Mucosa of descending colon (tissue), 3 donors: Measurements from ENCODE around the gene PSD2. TPM values are rescaled to one million over a fixed set of nuclear protein-coding genes. Genes with fewer than 3 reads are reported as not detected.

Source experiments
- ATAC-seq: fragments of 200-7000 bp; cut with Tn5 transposase; one replicate; pipeline ENCODE4 v1.9.1; 2020; ENCODE audit warnings: mild to moderate bottlenecking, moderate library complexity
- DNase-seq, 3 donors: peaks; one replicate each; pipeline ENCODE4 v3.0.0-alpha.2; 2020
- H3K36me3 ChIP-seq: fragments of 200-600 bp; one replicate; pipeline ENCODE4 v1.8.0; 2021; ENCODE audit warnings: low read depth, mild to moderate bottlenecking
- H3K4me1 ChIP-seq: fragments of 200-600 bp; one replicate; pipeline ENCODE4 v1.8.0; 2021; ENCODE audit warnings: low read depth, mild to moderate bottlenecking
- H3K4me3 ChIP-seq: fragments of 200-600 bp; one replicate; pipeline ENCODE4 v1.8.0; 2021; ENCODE audit warnings: mild to moderate bottlenecking
- H3K9me3 ChIP-seq: fragments of 200-600 bp; one replicate; pipeline ENCODE4 v1.8.0; 2021; ENCODE audit warnings: mild to moderate bottlenecking
- intact Hi-C, 2 donors: fragments of 100-400 bp; cut with DNase I in 1 of 2; cut with micrococcal nuclease in 1 of 2; formaldehyde crosslinking; loops; one replicate each; pipeline versions ENCODE4 v1.11.0 to v1.11.1; 2022; cut with DNase I, micrococcal nuclease
- total RNA-seq, 3 donors: library from RNA; stranded (reverse); fragmentation: NEBNext Ultra II Directional in 2 of 3; extraction: Animal tissue kit (Norgen Biotek cat#: 25700) in 2 of 3; gene quantifications; one replicate each; pipeline versions ENCODE4 v1.2.1 to v1.2.4, GENCODE V29; 2021 to 2023
- TF ChIP-seq, protein P1 (sequence below): fragments of 200-600 bp; IDR thresholded peaks from one replicate; pipeline ENCODE4 v1.8.0; 2022; ENCODE audit warnings: antibody characterized with exemption, mild to moderate bottlenecking
- donor health status: DM: no; HTN: no; CAD: no; lungs with moderate emphysema.
- donor health status: DM: no; HTN: no; CAD: no.
- donor health status: DM: no; HTN: yes; CAD: no.

The PSD2 gene
- total RNA-seq, 3 donors from 2014 or later = 0.07 to 0.25 TPM; not detected in 1

DNA sequence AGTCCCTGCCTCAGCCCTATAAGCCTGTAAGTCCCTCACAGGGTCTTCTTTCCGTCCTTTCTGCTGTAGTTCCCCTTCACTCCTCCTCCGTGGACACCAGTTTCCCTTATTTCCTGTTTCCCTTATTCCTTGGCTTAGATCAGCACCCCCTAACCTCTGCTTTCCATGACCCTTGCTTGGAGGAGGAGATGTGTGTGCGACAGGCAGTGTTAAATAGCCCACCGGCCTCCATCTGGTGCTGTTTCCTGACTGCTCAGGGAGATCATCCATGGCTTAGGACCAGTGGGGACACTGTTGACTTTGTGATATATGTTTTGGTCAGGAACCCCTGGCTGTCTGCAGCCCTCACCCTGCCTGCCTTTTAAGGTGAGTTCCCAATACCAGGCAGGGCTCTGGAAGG, 34.1 kb upstream of the PSD2 start:
- H3K4me3 ChIP-seq = no peak overlapping the region
- TF ChIP-seq, protein P1, sequence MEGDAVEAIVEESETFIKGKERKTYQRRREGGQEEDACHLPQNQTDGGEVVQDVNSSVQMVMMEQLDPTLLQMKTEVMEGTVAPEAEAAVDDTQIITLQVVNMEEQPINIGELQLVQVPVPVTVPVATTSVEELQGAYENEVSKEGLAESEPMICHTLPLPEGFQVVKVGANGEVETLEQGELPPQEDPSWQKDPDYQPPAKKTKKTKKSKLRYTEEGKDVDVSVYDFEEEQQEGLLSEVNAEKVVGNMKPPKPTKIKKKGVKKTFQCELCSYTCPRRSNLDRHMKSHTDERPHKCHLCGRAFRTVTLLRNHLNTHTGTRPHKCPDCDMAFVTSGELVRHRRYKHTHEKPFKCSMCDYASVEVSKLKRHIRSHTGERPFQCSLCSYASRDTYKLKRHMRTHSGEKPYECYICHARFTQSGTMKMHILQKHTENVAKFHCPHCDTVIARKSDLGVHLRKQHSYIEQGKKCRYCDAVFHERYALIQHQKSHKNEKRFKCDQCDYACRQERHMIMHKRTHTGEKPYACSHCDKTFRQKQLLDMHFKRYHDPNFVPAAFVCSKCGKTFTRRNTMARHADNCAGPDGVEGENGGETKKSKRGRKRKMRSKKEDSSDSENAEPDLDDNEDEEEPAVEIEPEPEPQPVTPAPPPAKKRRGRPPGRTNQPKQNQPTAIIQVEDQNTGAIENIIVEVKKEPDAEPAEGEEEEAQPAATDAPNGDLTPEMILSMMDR = no peak
- no peak for ATAC-seq
- no peaks in the 10 kb centered on the region for H3K4me1 ChIP-seq
- no peaks in the 10 kb centered on the region for H3K36me3 ChIP-seq
- no peaks in the 10 kb centered on the region for H3K9me3 ChIP-seq
- no peak for DNase-seq
- intact Hi-C loops = loop anchor here in 1 of 2 donors (5.0 kb wide), 1 partner anchor 129 kb away; no protein-coding TSS in a partner anchor

GRCh38 chr5:139762615-139763170, 32.9 kb upstream of the PSD2 start:
- H3K36me3 ChIP-seq = no peaks in the 10 kb centered on the region
- TF ChIP-seq, protein P1 = no peak
- no peaks in the 10 kb centered on the region for H3K4me1 ChIP-seq
- no peak overlapping the region for H3K4me3 ChIP-seq
- DNase-seq = no peak
- intact Hi-C loops = loop anchor here in 1 of 2 donors (5.0 kb wide), 1 partner anchor 130 kb away; no protein-coding TSS in a partner anchor
- ATAC-seq = no peak
- no peaks in the 10 kb centered on the region for H3K9me3 ChIP-seq

DNA sequence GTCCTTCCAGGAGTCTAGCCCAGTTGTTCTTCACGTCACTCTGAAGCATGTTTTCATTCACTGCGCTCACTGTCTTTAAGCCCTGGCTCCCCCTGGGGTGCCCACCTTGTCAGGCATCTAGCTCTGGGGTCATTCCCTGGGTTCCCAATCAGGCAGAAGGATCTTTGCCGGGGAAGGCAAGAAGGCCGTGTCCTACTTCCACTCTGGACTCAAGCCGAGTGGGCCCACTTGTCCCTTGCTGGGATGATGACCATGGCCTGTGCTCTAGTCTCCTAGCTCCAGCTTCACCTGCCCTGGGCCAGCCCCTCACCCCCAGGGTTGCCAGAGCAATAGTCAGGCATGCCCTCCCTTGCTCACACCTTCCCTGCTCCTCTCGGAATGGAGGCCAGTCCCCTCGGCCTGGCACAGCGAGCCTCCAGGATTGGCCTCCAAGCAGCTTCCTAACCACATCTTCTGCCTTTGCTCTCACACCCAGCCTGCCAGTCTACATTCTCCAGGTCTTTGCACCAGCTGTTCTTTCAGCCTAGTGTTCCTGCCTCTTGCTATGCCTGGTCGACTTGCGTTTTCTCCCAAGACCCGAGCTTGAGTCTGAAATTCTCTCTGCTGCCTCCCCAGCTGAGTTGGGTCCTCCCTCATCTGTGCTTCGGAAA, 32.2 kb upstream of the PSD2 start:
- no peaks in the 10 kb centered on the region for H3K36me3 ChIP-seq
- no peaks in the 10 kb centered on the region for H3K4me1 ChIP-seq
- intact Hi-C loops = loop anchor here in 1 of 2 donors (5.0 kb wide), 1 partner anchor 131 kb away; no protein-coding TSS in a partner anchor
- DNase-seq (no peak), ATAC-seq (no peak)
- TF ChIP-seq, protein P1 = no peak
- H3K4me3 ChIP-seq = no peak overlapping the region
- no peaks in the 10 kb centered on the region for H3K9me3 ChIP-seq

DNA sequence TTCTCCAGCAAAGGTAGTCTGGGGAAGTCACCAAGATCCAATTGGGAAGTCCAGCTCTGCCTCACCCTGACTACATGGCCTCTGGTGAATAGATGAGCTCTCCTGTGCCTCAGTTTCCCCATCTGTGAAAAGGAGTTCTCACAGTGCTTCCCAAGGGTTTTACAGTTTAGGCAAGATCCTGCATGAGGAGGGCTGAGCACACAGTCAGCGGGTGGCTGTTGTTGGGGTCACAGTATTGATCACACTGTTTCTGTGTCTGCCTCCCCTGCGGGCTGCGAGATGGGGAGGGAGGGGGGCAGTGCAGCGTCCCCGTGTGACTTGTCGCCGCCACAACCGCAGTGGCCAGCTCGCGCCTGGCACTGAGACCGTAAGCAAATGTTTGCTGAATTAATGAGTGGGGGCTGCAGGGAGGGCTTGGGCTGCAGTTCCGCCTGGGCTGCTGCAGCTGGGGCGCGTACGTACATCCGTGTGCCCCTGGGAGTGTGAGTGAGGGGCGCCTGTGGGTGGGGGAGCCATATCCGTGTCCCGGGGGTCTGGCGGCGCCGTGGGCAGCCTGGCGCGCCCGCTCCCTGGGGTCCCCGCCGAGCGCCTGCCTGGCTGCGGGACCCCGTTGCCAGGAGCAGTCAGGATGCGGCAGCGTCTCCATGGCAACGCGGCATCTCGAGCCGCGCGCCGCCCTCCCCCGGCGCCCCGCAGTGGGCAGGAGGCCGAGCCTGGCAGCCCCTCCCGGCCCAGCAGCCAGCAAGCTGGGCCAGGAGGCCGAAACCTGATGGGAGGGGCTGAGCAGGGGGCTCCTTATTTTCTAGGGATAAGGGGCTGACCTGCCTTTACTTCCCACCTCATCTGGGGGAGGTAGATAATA, 31.4 kb upstream of the PSD2 start:
- no peaks in the 10 kb centered on the region for H3K4me1 ChIP-seq
- intact Hi-C loops = loop anchor here (2.0 to 5.0 kb wide), 2 partner anchors 131 to 132 kb away; no protein-coding TSS in a partner anchor
- ATAC-seq (no peak), DNase-seq (no peak)
- H3K36me3 ChIP-seq = no peaks in the 10 kb centered on the region
- no peaks in the 10 kb centered on the region for H3K9me3 ChIP-seq
- TF ChIP-seq, protein P1 = no peak
- H3K4me3 ChIP-seq = no peak overlapping the region

- TF ChIP-seq, protein P1 = no peak
- Histone ChIP-seq H3K4me3 (no peak overlapping the region), H3K4me1 (no peaks in the 10 kb centered on the region), H3K36me3 (no peaks in the 10 kb centered on the region), H3K9me3 (no peaks in the 10 kb centered on the region)
- ATAC-seq (no peak), DNase-seq (no peak)
- intact Hi-C loops = loop anchor here (2.0 to 5.0 kb wide), 2 partner anchors 132 to 133 kb away; no protein-coding TSS in a partner anchor
Measured at GRCh38 chr5:139764886-139765408, 30.7 kb upstream of the PSD2 start.
